GM21367 (cell line): ENCODE results near the gene MED13L.

Source experiments
- ATAC-seq: cut with Tn5 transposase; IDR thresholded peaks from one replicate; pipeline ENCODE4 v1.9.1; 2021; ENCODE audit not compliant: unreplicated experiment

The MED13L gene

DNA sequence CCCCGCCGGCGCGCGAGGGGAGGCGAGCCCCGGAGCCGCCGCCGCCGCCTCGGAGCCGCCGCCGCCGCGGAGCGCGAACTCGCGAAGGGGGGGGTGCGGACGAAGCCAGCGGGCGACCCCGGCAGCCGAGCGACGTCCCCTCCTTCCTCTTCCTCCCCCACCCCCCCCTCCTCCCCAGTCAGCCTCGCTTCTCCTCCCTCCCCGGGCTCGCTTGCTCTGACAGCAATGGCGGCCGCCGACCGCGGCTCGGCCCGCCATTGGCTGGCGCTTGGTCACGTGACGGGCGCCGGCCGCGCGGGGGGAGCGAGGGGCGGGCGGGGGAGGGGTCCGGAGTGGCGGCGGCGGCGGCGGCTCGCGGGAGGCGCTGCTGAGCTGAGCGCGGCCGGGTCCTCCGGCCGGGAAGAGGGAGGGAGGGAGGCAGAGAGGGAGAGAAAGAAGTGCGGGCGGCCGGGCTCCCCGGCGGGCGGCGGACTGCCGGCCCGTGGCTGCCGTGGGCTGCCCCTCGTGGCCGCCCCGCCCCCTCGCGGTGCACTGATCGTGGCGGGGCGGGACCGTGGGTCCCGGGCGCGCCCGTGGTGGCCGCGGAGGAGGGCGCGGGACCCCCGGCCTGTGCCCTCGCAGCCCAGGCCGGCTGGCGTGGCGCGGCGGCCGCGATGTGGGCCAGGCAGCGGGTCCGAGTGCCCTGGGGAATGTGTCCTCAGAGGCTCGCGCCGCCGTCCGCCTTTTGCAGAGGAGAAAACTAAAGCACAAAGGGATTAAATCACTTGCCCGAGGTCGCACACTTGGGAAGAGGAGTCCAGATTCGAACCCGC, at the start of gene MED13L:
Gene MED13L (minus strand): TSS at position 227 of the 812 bp plus-strand sequence. CDS start 562 bp downstream, outside the sequence.
- peak; percentile 71 for ATAC-seq

DNA sequence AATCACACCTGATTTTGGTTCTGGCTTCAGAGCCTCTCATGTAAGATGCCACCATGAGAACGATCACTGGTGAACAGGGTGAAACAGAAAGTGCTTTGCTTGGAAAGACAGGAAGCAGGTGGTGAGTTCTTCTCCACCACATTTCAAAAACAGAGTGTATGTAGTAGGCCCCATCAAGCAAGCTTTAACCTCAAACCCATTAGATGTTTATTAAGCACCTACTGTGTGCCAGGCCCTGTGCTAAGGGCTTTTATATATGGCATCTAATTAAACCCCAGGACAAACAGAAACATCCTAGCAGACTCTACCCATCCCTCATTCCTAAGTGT, 47.8 kb upstream of the MED13L start:
- peak; percentile 95 for ATAC-seq

DNA sequence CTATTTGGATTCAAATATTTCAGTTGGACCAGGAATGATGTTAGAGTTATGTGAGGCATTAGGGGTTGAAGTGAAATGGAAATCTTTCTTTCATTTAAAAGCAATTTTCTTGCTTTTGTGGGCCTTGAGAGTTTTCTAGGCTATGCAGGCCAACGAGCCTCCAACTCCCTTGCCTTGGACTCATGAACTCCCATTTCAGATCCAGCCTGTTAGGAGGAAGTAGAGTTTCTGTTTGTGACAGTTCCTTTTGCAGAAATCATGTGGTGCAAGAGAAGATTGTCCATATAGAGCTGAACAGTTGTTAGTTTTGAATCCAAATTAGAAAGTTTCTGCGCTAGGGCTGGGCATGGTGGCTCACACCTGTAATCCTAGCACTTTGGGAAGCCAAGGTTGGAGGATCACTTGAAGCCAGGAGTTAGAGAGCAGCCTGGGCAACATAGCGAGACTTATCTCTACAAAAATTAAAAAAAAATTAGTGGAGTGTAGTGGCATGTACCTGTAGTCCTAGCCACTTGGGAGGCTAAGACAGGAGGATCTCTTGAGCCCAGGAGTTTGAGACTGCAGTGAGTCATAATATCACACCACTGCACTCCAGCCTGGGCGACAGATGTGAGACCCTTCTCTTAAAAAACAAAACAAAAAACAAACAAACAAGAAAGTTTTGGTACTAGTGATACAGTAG, 47.3 kb upstream of the MED13L start:
- ATAC-seq: no peak

DNA sequence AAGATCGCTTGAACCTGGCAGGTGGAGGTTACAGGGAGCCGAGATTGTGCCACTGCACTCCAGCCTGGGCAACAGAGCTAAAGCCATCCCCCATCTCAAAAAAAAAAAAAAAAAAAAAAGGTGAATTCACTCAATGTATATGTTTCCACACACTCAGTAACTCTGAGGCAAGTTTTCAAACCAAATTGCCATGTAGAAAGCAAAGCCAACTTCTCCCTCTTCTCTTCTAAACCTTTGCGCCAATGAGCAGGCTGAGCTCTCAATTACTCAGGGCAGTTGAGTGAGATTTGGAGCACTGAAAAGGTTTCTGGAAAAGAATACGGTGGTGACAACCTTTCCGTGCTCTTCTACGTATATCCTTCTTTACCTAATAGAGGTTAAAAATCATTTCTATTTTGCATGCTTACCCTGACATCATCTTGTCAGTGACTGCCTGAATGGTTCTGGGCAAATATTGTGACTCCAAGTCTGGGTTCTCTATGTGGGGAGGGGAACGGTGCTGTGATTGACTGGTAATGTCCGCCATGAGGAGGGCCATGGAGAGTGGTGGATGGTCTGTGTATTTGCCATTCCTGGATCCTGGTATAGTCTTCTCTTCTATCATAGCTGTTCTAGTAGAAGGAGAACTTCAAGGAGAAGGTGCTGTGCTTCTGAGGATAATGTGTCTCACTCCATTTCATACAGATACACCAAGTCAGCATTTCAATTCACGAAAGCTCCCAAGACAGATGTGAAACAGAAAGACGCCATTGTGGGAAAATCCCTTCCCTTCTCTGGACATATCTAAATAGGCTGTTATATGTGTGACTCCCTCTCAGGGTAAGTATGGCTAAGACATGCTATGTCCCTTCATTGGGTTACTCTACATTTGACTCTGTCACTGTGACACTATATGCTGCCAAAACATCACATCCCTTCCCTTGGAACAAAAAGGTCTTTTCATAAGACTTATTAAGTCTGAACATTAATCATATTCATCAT, 46.2 kb upstream of the MED13L start:
- ATAC-seq: no peak

DNA sequence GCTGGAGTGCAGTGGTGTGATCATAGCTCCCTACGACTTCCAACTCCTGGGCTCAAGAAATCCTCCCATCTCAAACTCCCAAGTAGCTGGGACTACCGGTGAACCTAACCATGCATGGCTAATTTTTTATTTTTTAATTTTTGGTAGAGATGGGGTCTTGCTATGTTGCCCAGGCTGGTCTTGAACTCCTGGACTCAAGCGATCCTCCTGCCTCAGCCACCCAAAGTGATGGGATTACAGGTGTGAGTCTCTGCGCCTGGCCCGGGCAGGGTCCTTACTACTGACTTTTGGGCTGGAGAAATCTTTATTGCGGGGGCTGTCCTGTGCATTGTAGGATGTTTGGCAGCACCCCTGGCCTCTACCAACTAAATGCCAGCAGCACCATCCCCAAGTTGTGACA, 44.4 kb upstream of the MED13L start:
- ATAC-seq: no peak

DNA sequence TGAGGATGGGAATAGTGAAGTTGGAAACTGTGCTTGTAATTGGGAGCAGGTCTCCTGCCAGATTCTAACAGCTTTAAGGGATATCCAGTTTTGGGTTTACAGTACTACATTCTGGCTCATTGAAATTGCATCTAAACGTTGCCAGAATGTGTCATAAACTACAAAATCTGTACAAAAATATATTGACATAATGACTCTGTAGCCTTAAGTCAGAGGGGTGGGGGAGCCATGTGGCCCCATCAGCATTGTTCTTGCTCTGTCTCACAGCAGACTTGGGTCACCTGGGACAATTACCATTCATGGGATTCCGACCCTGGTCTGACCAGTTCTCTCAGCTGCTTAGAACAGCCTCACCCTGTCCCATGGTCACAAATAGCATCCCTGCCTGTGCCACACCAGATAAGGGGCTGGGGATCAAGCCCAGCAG, 43.3 kb upstream of the MED13L start:
- ATAC-seq: no peak

DNA sequence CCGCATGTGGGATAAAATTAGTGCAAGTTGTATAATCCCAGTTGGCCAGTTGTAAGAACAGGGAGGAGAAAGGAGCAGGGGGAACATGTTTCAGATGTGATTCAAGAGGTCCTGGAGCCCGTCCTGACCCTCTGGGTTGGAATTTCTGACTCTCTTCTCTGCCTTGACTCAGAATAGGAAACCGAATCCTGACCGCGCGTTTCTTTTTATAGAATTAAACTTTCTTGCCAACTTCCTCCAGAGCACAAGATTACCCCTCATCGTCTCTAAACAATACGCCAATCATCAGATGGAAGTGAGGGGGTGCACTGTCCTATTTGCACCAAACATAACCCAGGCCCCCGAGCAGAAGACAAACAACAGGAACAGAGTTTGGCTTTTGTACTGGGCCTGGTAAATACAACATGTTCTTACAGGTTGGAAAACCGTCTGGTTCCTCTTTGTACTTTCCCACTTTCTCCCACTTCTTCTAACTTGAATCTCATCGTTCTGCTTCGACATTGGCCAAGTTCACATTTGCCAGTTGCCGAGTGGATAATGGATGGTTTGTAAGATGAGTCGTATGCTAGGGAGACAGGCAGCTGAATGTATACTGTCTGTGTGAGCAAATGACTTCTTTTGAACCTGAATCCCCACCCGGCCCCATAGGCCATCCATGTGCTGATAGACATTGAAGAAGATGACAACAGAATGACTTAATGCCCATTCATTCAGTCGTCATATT, 42.6 kb upstream of the MED13L start:
- ATAC-seq: no peak

DNA sequence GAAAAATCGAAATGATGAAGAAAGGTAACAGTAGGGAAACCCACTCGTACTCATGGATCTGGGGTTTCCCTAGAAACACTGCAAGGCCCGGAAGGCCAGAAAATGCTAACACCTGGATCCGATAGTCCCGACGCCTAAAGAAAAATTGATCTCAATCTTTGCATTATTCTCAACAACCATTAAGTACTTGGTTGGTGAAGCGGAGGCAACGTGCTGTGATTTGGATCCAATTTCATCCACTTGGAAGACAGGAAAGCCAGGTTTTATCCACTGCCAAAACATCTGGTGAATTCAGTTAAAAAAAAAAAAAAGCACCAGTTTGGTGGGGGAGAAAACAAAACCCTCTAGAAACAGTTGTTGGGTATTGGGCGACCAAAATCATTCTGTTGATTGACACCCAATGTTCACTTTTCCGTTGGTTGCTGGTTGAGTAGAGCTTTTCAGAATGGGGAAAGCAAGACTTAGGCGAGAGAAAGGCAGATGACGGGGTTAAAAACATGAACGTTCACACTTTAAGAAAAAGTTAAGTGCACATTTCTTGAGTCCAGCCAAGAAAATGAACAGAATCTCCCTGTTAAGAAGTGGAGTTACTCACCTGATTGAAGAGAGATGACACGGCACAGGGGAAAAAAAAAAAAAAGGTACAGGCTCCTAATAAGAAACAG, 41.9 kb upstream of the MED13L start:
- ATAC-seq: no peak

DNA sequence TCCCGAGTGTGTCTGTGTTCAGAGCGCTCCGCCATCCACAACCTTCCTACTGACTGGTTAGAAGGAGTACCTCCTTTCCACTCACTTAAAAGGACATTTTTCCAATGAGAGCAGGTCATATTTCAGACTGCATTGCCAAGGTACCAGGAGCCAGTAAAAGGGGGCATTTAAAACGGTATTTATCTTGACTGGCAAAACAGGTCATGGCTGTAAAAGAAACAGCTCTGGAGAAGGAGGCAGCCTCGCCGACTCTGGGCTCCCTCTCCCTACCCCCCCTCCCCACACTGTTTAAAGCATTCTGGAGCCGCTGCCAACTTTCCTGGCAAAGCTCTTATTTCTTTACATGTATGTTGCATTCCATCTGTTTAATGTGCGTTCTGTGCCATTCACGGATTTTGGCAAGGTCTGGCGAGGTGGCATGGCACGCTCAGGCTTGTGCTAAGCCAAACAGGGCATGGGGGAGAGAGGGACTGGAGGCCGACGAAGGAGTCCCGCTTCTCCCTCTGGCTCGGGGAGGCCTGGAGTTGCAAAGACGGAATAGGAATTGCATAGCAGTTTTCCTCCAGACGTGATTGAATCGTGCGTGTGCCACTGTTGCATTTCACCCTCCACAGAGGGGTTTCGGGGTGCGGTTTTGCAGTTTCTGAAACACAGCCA, 41.2 kb upstream of the MED13L start:
- ATAC-seq: no peak

DNA sequence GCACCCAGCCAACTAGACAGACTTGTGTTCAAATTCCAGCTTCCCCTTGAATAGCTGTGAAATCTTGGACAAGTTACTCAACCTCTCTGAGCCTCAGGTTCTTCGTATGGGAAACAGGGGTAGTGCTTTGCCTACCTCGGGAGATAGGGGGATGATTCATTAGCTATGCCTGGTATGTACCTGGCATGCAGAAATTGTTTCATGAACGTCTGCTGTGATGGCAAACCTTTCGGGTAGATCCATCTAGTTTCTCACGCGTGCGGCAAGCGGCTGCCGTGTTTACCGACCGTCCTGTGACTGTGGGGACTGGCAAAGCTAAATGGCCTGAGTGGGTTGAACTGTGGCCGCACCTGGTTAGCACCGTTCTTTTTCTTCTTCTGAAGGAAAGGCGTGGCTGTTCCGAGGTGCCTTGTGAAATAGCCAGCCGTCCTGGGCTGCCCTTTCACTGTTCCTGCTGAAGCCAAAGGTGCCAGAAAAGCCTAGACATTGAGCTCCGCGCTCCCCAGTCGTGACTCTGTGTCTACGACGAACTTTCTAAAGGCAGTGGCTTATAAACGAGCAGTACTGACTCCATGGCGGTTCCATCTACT, 40.6 kb upstream of the MED13L start:
- ATAC-seq: no peak

DNA sequence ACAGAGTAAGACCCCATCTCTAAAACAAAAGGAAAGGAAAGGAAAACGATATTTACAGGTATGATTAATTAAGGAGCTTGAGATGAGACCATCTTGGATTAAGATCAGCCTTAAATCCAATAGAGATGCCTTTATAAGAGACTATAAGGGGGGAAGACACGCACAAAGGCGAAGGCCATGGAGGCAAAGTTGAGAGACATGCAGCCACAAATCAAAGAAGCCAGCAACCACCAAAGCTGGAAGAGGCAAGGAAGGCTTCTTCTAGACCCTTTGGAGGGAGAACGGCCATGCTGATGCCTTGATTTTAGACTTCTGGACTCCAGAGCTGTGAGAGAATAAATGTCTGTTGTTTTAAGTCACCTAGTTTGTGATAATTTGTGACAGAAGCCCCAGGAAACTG, 39.6 kb upstream of the MED13L start:
- no peak for ATAC-seq

DNA sequence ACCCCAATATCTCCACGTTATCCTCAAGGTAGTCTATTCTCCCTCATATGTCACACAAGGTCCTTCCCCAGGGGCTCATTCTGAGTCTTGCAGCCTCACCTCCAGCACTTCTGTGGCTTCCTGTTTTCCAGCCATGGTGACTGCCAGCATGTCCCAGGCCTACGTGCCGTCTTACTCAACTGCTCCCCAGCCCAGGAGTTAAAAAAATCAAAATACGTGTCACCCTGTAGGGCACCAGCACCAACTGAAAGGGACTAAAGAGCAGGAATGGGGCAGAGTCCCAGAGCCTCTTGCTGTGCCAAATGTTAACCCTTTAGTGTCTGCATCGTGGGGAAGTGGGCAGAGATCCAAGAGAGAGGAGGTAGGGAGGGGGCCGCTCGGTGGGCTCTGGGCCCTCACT, 37.0 kb upstream of the MED13L start:
- ATAC-seq: no peak

DNA sequence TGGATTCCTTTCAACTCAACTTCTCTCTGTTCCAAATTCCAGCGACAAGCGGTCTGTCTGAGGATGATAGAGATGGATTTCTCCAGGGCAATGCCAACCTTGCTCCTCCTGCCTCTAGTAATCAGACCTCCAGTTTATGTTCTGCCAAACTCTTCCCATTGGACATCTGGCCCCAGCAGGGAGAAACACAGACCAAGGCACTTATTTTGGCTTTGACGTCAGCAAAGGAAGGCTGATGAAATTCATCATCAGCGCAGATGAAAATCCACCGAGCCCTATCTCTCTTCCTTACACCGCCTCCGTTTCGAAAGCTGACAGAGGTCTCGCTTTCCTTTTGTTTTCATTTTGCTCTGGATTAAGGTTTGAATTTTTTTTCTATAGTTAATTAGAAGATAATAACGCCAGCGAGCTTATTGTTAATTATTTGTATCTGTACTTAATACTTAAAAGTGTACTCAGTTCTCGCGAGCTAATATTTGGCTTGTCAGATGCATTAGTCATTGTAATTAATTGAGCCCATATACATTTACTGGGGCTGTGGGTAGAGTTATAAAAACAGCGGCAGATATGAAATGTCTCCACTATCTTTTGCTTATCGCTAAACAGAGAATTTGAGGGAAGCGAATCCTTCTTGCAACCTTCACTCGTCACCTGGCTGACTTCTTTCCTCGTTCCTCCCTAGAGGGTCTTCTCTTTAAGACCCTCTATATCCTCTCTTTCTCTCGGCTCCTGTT, 35.9 kb upstream of the MED13L start:
- ATAC-seq: no peak

DNA sequence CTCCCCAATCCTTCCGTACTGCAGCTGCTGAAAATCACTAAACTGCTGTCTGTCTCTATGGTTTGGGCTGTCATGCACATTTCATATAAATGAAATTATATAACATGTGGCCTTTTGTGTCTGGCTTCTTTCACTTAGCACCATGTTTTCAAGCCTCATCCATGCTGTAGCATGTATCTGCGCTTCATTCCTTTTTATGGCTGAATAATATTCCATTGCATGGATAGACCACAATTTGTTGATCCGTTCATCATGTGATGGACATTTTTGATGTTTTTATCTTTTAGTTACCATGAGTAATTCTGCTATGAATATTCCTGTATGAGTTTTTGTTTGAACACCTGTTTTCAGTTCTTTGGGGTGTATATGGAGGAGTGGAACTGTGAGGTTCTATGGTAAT, 32.6 kb upstream of the MED13L start:
- no peak for ATAC-seq

DNA sequence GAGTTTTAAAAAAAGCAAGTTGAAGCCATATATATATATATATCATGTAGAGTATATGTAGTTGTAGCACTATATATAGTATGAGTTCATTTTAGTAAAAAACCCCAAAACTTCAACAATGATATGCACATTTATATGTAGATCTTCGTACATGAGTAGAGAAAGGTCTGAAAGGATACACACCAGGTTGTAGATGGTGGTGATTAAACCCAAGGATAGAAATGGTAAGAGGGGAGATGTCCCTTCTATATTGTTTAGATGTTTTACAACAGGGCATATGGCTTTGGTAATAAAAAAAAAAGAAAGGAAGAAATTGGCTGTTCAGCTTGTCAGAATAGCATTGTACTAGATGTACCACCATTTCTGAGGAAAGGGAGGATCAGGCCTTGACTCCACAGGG, 31.9 kb upstream of the MED13L start:
- ATAC-seq: no peak

DNA sequence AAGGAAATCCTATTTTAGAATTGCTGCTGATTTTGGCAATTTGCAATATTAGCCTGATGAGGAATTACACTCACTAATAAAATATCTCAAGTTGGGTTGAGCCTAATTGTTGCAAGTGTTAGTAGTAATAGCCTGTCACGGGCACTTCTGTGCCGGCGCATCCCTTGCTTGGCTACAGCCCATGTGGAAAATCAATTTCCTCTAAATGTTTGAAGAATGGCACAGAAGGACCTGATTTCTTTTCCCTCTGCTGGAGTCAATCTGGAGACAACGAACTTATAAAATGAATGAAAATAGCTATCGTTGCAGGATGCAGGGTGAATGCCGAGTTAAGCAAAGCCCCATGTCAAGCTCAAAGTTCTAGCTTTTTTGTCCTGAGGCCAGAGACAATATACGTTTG, 31.2 kb upstream of the MED13L start:
- no peak for ATAC-seq

DNA sequence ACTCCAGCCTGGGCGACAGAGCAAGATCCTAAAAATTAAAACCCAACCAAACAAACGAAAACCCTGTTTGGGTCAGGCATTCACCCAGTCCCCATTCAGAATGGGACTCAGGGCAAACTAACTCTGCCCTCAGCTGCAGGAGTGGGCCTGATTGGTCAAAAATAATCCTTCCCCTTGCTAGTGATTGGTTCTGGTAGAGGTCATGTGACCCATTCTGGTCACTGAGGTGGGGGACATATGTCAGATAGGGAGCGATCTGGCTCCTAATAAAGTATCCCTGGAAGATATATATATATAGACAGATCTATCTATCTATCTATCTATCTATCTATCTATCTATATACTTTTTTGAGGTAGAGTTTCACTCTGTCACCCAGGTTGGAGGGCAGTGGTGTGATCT, 29.5 kb upstream of the MED13L start:
- ATAC-seq: no peak

DNA sequence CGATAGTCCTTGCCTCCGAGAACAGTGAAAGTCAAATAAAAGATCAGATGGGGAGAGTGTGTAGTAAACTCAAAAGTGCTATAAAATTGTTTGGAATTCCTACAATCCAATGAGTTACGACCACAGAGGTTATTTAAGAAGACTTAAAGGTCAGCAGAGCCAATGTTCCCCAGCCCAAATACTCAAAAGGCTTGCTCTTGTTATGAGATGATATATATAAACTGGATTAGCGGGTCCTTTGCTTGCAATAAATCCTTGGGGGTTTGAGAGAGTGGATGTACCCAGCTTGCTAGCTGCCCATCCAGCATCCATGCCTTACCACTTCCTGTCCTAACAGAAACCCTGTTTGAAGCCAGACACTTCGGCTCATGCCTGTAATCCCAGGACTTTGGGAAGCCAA, 29.0 kb upstream of the MED13L start:
- no peak for ATAC-seq

DNA sequence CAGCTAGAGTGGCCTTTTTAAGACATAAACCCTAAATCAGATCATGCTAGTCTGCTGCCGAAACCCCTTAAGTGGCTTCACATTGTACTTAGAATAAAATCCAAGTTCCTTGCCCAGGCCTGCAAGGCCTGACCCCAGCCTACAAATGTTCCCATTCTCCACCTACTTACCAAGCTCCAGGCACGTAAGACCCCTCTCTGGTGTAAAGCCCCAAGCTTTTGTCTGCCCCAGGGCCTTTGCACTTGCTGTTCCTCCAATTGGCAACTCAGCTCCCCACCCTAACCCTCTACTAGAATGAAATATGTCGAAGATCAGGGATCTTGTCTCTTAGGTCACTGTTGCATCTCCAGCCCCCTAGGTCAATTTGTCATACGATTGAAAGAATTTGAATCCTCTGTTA, 27.1 kb upstream of the MED13L start:
- ATAC-seq: no peak
